Measurements from ENCODE around the gene KIF26A. TPM values are rescaled to one million over a fixed set of nuclear protein-coding genes. Genes with fewer than 3 reads are reported as not detected.

KIF26A gene
- total RNA-seq, 1 donor, result not detected

GRCh38 chr14:104188727-104189400 lies 50.5 kb downstream of the KIF26A start:
- H3K27ac ChIP-seq (ENCODE audit: low read depth, low read length), result no peak overlapping the region
- H3K9me3 ChIP-seq (ENCODE audit: low read depth, low read length), result no peaks in the 10 kb centered on the region
- no peak overlapping the region for H3K4me3 ChIP-seq (ENCODE audit: insufficient read depth, low read length)
- no peaks in the 10 kb centered on the region for H3K27me3 ChIP-seq (ENCODE audit: insufficient read depth, low read length)
- no peak overlapping the region for H2AFZ ChIP-seq (ENCODE audit: low read length)
- TF ChIP-seq CTCF (IDR thresholded peaks at IDR 0.05; ENCODE audit: extremely low read depth, low read depth, low read length), result no peak
- H3K4me1 ChIP-seq (ENCODE audit: insufficient read depth, low read length), result no peaks in the 10 kb centered on the region
- H3K79me2 ChIP-seq (ENCODE audit: insufficient read depth, low read length), result no peaks in the 10 kb centered on the region
- no peak overlapping the region for H3K4me2 ChIP-seq (ENCODE audit: insufficient read depth, low read length)
- DNase-seq (ENCODE audit: insufficient read length, low spot score, missing footprints), result no peak
- no peaks in the 10 kb centered on the region for H4K20me1 ChIP-seq (ENCODE audit: insufficient read depth, low read length)
- H3K36me3 ChIP-seq (ENCODE audit: insufficient read depth, low read length), result no peaks in the 10 kb centered on the region

GRCh38 chr14:104189629-104190335 lies 51.4 kb downstream of the KIF26A start:
- no peak overlapping the region for H3K27ac ChIP-seq (ENCODE audit: low read depth, low read length)
- H3K4me2 ChIP-seq (ENCODE audit: insufficient read depth, low read length), result no peak overlapping the region
- H3K36me3 ChIP-seq (ENCODE audit: insufficient read depth, low read length), result no peaks in the 10 kb centered on the region
- no peak overlapping the region for H2AFZ ChIP-seq (ENCODE audit: low read length)
- no peaks in the 10 kb centered on the region for H3K4me1 ChIP-seq (ENCODE audit: insufficient read depth, low read length)
- no peaks in the 10 kb centered on the region for H3K79me2 ChIP-seq (ENCODE audit: insufficient read depth, low read length)
- H3K9me3 ChIP-seq (ENCODE audit: low read depth, low read length), result no peaks in the 10 kb centered on the region
- H4K20me1 ChIP-seq (ENCODE audit: insufficient read depth, low read length), result no peaks in the 10 kb centered on the region
- TF ChIP-seq CTCF (IDR thresholded peaks at IDR 0.05; ENCODE audit: extremely low read depth, low read depth, low read length), result no peak
- H3K27me3 ChIP-seq (ENCODE audit: insufficient read depth, low read length), result no peaks in the 10 kb centered on the region
- DNase-seq (ENCODE audit: insufficient read length, low spot score, missing footprints), result no peak
- no peak overlapping the region for H3K4me3 ChIP-seq (ENCODE audit: insufficient read depth, low read length)

DNA sequence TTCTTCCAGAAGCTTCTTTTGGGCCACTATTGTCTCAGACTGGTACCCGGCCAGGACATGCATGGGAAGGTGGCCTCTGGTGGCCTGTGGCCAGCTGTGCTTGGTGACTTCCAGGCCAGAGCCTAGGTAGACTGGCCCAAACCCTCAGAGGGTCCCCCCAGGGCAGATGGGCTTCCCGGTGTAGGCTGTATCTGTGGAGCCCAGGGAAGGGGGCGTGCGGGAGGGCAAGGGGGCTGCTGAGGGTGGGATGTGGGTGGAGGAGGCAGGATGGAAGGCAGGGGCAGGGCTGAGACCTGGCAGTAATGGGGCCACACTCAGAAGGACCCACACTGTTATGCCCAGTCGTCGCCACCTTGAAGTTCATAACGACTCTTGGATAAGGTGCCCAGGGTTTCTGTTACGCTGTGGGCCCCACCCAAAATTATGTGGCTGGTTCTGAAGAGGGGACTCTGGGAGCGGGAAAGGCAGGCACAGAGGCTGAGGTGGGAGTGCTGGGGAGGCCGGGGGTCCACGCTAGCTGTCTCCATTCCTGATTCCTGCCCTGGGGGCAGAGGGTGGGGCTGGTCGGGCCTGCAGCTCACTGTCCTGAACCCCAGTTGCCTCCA lies 52.1 kb downstream of the KIF26A start:
- no peaks in the 10 kb centered on the region for H4K20me1 ChIP-seq (ENCODE audit: insufficient read depth, low read length)
- H3K27ac ChIP-seq (ENCODE audit: low read depth, low read length), result no peak overlapping the region
- DNase-seq (ENCODE audit: insufficient read length, low spot score, missing footprints), result peak; percentile 87
- H3K9me3 ChIP-seq (ENCODE audit: low read depth, low read length), result no peaks in the 10 kb centered on the region
- H3K27me3 ChIP-seq (ENCODE audit: insufficient read depth, low read length), result no peaks in the 10 kb centered on the region
- H3K4me2 ChIP-seq (ENCODE audit: insufficient read depth, low read length), result no peak overlapping the region
- TF ChIP-seq CTCF (IDR thresholded peaks at IDR 0.05; ENCODE audit: extremely low read depth, low read depth, low read length), result no peak
- no peaks in the 10 kb centered on the region for H3K79me2 ChIP-seq (ENCODE audit: insufficient read depth, low read length)
- H3K4me1 ChIP-seq (ENCODE audit: insufficient read depth, low read length), result no peaks in the 10 kb centered on the region
- no peaks in the 10 kb centered on the region for H3K36me3 ChIP-seq (ENCODE audit: insufficient read depth, low read length)
- no peak overlapping the region for H2AFZ ChIP-seq (ENCODE audit: low read length)
- no peak overlapping the region for H3K4me3 ChIP-seq (ENCODE audit: insufficient read depth, low read length)

DNA sequence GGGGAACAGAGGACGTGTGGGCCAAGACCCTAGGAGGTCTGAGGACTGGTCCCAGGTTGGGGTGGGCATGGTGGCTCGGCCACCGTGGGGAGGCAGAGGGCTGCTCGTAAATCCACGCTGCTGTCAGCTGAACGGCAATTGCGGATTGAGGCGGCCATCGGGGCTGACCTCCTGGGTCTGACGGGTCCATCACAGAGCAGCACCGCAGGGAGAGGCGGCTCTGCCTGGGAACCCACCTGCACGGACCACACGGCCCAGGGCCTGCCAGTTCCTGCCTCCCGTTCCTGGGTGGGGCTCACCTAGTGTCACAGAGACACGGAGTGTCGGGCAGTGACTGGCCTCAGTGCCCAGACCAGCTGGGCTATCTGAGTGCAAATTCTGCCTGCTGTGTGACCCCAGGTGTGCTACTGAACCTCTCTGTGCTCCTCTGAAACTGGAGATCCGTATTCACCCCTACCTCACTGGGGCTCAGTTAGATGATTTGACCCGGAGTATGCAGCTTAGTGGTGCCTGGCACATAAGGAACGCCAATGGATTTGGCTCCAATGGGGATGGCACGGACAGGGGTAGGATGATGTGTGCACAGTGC lies 53.1 kb downstream of the KIF26A start:
- Histone ChIP-seq H4K20me1 (ENCODE audit: insufficient read depth, low read length) (no peaks in the 10 kb centered on the region), H3K4me3 (ENCODE audit: insufficient read depth, low read length) (no peak overlapping the region), H3K4me2 (ENCODE audit: insufficient read depth, low read length) (no peak overlapping the region), H3K36me3 (ENCODE audit: insufficient read depth, low read length) (no peaks in the 10 kb centered on the region), H3K79me2 (ENCODE audit: insufficient read depth, low read length) (no peaks in the 10 kb centered on the region), H2AFZ (ENCODE audit: low read length) (no peak overlapping the region), H3K27ac (ENCODE audit: low read depth, low read length) (no peak overlapping the region), H3K27me3 (ENCODE audit: insufficient read depth, low read length) (no peaks in the 10 kb centered on the region), H3K9me3 (ENCODE audit: low read depth, low read length) (no peaks in the 10 kb centered on the region), H3K4me1 (ENCODE audit: insufficient read depth, low read length) (no peaks in the 10 kb centered on the region)
- DNase-seq (ENCODE audit: insufficient read length, low spot score, missing footprints), result peak; percentile 85
- no peak for TF ChIP-seq CTCF (IDR thresholded peaks at IDR 0.05; ENCODE audit: extremely low read depth, low read depth, low read length)
